ENCODE measurements around the gene TAS2R42.

- TF ChIP-seq CTCF (IDR thresholded peaks at IDR 0.05) (no peak), POLR2A (IDR thresholded peaks at IDR 0.05) (no peak)
These were observed 35.9 kb downstream of the TAS2R42 start for GRCh38 chr12:11150832-11151231.

Measured in testis (tissue), 2 donors.